ENCODE measurements around the gene MTUS2. TPM values are rescaled to one million over a fixed set of nuclear protein-coding genes. Genes with fewer than 3 reads are reported as not detected.
A peak's percentile ranks its signal among the peaks of the same experiment; 100 is the strongest.

Gene MTUS2
- total RNA-seq, 1 experiment from 2014 or later, result not detected

GRCh38 chr13:29515372-29515771 lies 695.2 kb downstream of the MTUS2 start:
- peaks cover 94% of the 10 kb centered on the region for H3K36me3 ChIP-seq
- no peak for DNase-seq
- no peak overlapping the region for H3K4me3 ChIP-seq

GRCh38 chr13:29516012-29516411 lies 695.9 kb downstream of the MTUS2 start:
- H3K27me3 ChIP-seq, result no peaks in the 10 kb centered on the region
- no peak overlapping the region for H3K4me3 ChIP-seq
- H3K36me3 ChIP-seq, result peaks cover 93% of the 10 kb centered on the region
- no peaks in the 10 kb centered on the region for H3K9me3 ChIP-seq
- DNase-seq, result no peak

More at GRCh38 chr13:29515372-29515771, 695.2 kb downstream of the MTUS2 start:
- H3K9me3 ChIP-seq, result no peaks in the 10 kb centered on the region
- no peaks in the 10 kb centered on the region for H3K27me3 ChIP-seq

- Histone ChIP-seq H3K9me3 (no peaks in the 10 kb centered on the region), H3K36me3 (peaks cover 94% of the 10 kb centered on the region), H3K27me3 (no peaks in the 10 kb centered on the region), H3K4me3 (no peak overlapping the region)
- DNase-seq, result no peak
Observed at GRCh38 chr13:29516880-29517279, 696.7 kb downstream of the MTUS2 start.

GRCh38 chr13:29519921-29520320 lies 699.8 kb downstream of the MTUS2 start:
- H3K36me3 ChIP-seq, result peaks cover 90% of the 10 kb centered on the region
- no peak overlapping the region for H3K4me3 ChIP-seq
- H3K27me3 ChIP-seq, result no peaks in the 10 kb centered on the region
- H3K9me3 ChIP-seq, result no peaks in the 10 kb centered on the region
- no peak for DNase-seq

- DNase-seq, result peak; percentile 68
- Histone ChIP-seq H3K9me3 (no peaks in the 10 kb centered on the region), H3K36me3 (peaks cover 92% of the 10 kb centered on the region), H3K4me3 (no peak overlapping the region), H3K27me3 (no peaks in the 10 kb centered on the region)
Observed at GRCh38 chr13:29520671-29521070, 700.5 kb downstream of the MTUS2 start.

GRCh38 chr13:29521336-29521735 lies 701.2 kb downstream of the MTUS2 start:
- H3K4me3 ChIP-seq, result no peak overlapping the region
- peaks cover 92% of the 10 kb centered on the region for H3K36me3 ChIP-seq
- no peaks in the 10 kb centered on the region for H3K27me3 ChIP-seq
- no peak for DNase-seq
- H3K9me3 ChIP-seq, result no peaks in the 10 kb centered on the region

GRCh38 chr13:29522044-29522685 lies 702.0 kb downstream of the MTUS2 start:
- peak; percentile 77 for DNase-seq
- H3K9me3 ChIP-seq, result no peaks in the 10 kb centered on the region
- no peaks in the 10 kb centered on the region for H3K27me3 ChIP-seq
- peaks cover 92% of the 10 kb centered on the region for H3K36me3 ChIP-seq
- no peak overlapping the region for H3K4me3 ChIP-seq

GRCh38 chr13:29523199-29523961 lies 703.2 kb downstream of the MTUS2 start:
- DNase-seq, result peak; percentile 46
- peaks cover 91% of the 10 kb centered on the region for H3K36me3 ChIP-seq

GRCh38 chr13:29524176-29524575 lies 704.0 kb downstream of the MTUS2 start:
- peaks cover 91% of the 10 kb centered on the region for H3K36me3 ChIP-seq
- DNase-seq, result no peak

More at GRCh38 chr13:29523199-29523961, 703.2 kb downstream of the MTUS2 start:
- H3K27me3 ChIP-seq, result no peaks in the 10 kb centered on the region
- no peaks in the 10 kb centered on the region for H3K9me3 ChIP-seq
- no peak overlapping the region for H3K4me3 ChIP-seq

GRCh38 chr13:29524641-29525040 lies 704.5 kb downstream of the MTUS2 start:
- DNase-seq, result no peak
- H3K36me3 ChIP-seq, result peaks cover 91% of the 10 kb centered on the region
- no peaks in the 10 kb centered on the region for H3K27me3 ChIP-seq
- H3K9me3 ChIP-seq, result no peaks in the 10 kb centered on the region
- H3K4me3 ChIP-seq, result no peak overlapping the region

More at GRCh38 chr13:29524176-29524575, 704.0 kb downstream of the MTUS2 start:
- Histone ChIP-seq H3K4me3 (no peak overlapping the region), H3K9me3 (no peaks in the 10 kb centered on the region), H3K27me3 (no peaks in the 10 kb centered on the region)

GRCh38 chr13:29525757-29526156 lies 705.6 kb downstream of the MTUS2 start:
- DNase-seq, result no peak
- Histone ChIP-seq H3K27me3 (no peaks in the 10 kb centered on the region), H3K4me3 (no peak overlapping the region), H3K9me3 (no peaks in the 10 kb centered on the region), H3K36me3 (peaks cover 91% of the 10 kb centered on the region)

GRCh38 chr13:29526741-29527140 lies 706.6 kb downstream of the MTUS2 start:
- no peak overlapping the region for H3K4me3 ChIP-seq
- no peak for DNase-seq
- H3K27me3 ChIP-seq, result no peaks in the 10 kb centered on the region
- no peaks in the 10 kb centered on the region for H3K9me3 ChIP-seq
- peaks cover 91% of the 10 kb centered on the region for H3K36me3 ChIP-seq

GRCh38 chr13:29527511-29527910 lies 707.4 kb downstream of the MTUS2 start:
- H3K36me3 ChIP-seq, result peaks cover 94% of the 10 kb centered on the region
- DNase-seq, result no peak
- no peaks in the 10 kb centered on the region for H3K27me3 ChIP-seq
- no peak overlapping the region for H3K4me3 ChIP-seq
- no peaks in the 10 kb centered on the region for H3K9me3 ChIP-seq

GRCh38 chr13:29527916-29528315 lies 707.8 kb downstream of the MTUS2 start:
- Histone ChIP-seq H3K27me3 (no peaks in the 10 kb centered on the region), H3K4me3 (no peak overlapping the region), H3K9me3 (no peaks in the 10 kb centered on the region), H3K36me3 (peaks cover 94% of the 10 kb centered on the region)
- no peak for DNase-seq

- Histone ChIP-seq H3K4me3 (no peak overlapping the region), H3K36me3 (peaks cover 94% of the 10 kb centered on the region), H3K9me3 (no peaks in the 10 kb centered on the region), H3K27me3 (no peaks in the 10 kb centered on the region)
- no peak for DNase-seq
Observed at GRCh38 chr13:29529754-29530153, 709.6 kb downstream of the MTUS2 start.

- no peaks in the 10 kb centered on the region for H3K27me3 ChIP-seq
- DNase-seq, result no peak
- no peak overlapping the region for H3K4me3 ChIP-seq
- H3K9me3 ChIP-seq, result no peaks in the 10 kb centered on the region
- H3K36me3 ChIP-seq, result peaks cover 92% of the 10 kb centered on the region
Observed at GRCh38 chr13:29530901-29531300, 710.8 kb downstream of the MTUS2 start.

- Histone ChIP-seq H3K4me3 (no peak overlapping the region), H3K36me3 (peaks cover 90% of the 10 kb centered on the region), H3K27me3 (no peaks in the 10 kb centered on the region), H3K9me3 (no peaks in the 10 kb centered on the region)
- no peak for DNase-seq
Observed at GRCh38 chr13:29532116-29532515, 712.0 kb downstream of the MTUS2 start.

GRCh38 chr13:29532821-29533220 lies 712.7 kb downstream of the MTUS2 start:
- DNase-seq, result no peak
- Histone ChIP-seq H3K36me3 (peaks cover 84% of the 10 kb centered on the region), H3K9me3 (no peaks in the 10 kb centered on the region), H3K4me3 (no peak overlapping the region), H3K27me3 (no peaks in the 10 kb centered on the region)

All from MG63 (cell line).